SIG-M5 (cell line): ENCODE results near the gene NPDC1.

ENCODE experiments used
- DNase-seq: peaks from one replicate; lab custom pipeline; 2025; lab: John Stamatoyannopoulos, UW

Gene NPDC1, protein sequence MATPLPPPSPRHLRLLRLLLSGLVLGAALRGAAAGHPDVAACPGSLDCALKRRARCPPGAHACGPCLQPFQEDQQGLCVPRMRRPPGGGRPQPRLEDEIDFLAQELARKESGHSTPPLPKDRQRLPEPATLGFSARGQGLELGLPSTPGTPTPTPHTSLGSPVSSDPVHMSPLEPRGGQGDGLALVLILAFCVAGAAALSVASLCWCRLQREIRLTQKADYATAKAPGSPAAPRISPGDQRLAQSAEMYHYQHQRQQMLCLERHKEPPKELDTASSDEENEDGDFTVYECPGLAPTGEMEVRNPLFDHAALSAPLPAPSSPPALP

DNA sequence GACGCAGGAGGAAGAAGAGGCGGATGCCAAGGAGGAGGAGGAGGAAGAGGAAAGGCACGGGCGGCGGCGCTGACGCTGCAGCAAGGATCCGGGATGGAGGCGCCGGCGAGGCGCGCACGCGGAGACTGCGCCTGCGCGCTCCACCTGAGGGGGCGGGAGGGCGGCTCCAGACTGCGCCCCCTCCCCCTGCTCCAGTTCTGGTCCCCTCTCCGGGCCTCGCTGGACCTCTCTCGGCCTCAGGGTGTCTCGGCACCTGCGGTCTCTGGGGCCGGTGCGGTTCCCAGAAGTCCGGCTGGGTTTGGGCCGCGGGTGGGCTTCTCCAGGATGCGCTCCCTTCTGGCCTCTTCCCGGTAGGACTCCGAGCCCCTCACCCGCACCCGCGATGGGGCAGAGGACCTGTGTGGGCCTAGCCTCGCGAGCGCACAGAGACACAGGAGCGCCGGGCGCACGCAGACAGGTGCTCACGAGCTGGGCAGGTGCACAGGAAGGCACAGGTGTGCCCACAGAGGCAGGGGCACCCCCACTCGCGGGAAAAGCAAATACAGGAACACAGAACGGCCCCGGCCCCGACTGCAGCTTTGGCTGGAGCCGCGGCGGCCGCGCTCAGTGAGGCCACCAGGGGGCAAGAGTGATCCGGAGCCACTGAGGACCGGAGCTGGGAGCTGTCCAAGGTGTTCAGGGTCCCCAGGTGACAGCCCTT is at the start of gene NPDC1:
NPDC1 (minus strand) TSS at position 90 of the 700 bp plus-strand sequence. CDS start 188 bp downstream, outside the sequence.
- DNase-seq = no peak

DNA sequence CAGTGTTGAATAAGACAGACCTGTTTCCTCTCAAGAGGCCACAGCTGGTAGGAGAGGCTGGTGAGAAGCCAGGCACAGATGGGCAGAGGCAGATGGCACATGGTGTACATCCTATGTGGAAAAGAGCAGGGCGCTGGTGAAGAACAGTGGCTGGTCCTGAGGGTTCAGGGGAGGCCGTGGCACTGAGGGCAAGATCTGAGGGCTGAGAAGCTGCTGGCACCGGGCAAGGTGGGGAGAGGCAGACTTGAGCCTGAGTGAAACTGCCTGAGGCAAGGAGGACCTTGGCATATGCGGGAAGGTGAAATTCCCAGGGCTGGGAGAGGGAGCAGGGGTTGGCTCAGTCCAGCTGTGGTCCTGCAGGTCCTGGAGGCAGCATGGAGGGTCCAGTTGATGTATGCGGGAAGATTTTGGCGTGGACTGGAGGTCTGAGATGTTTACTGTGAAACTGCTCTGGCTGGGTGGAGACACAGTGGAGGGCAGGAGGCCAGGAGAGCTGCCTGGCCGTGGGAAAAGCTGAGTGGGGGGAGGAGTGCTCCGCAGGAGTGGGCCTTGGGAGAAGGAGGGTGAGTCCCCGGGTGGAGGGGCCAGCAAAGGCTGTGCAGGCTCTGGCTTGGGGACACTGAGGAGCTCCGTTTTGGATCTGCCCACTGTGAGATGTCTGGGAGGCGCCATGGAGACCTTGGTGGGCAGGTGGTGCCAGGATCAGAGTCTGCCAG is 43.4 kb upstream of the NPDC1 start:
- DNase-seq = no peak

DNA sequence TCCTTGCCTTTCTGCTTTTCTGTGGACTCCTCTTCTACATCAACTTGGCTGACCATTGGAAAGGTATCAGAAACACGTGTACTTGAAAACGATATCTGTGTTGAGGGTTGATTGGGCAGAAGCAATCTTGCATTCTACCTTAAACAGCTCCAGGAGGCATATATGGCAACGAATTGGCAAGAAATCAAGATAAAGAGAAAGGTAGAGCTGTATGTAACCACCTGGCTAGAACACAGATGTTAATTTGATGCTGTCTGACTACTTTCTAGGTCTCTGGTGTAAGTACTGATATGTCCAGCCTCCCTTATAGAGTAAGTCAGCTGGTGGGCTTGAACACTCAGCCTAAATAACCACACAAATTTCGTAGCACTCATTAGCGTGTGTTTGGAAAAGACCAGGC is 42.1 kb upstream of the NPDC1 start:
- no peak for DNase-seq

DNA sequence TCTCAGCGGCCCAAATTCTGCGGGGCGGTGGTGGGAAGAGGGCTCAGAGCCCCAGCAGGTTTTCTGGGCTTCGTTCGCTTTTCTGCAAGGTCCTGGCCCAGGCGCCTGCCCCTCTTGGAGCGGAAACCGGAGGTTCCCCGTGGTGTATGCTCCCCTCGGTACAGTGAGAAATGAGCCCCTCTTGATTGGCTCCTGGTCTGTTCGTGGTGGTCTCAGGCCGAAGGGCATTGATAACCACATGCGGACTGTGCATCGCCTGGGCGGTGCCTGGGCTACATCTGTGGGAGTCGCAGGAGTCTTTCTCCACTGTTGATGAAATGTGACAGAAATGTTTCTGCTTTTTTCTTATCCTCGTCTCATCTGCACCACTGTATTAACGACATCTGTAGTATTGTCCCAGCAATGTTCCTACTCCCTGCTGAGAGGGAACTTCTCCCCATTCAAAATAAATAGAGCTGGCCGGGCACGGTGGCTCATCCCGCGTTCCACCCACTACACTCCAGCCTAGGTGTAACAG is 41.5 kb upstream of the NPDC1 start:
- no peak for DNase-seq

DNA sequence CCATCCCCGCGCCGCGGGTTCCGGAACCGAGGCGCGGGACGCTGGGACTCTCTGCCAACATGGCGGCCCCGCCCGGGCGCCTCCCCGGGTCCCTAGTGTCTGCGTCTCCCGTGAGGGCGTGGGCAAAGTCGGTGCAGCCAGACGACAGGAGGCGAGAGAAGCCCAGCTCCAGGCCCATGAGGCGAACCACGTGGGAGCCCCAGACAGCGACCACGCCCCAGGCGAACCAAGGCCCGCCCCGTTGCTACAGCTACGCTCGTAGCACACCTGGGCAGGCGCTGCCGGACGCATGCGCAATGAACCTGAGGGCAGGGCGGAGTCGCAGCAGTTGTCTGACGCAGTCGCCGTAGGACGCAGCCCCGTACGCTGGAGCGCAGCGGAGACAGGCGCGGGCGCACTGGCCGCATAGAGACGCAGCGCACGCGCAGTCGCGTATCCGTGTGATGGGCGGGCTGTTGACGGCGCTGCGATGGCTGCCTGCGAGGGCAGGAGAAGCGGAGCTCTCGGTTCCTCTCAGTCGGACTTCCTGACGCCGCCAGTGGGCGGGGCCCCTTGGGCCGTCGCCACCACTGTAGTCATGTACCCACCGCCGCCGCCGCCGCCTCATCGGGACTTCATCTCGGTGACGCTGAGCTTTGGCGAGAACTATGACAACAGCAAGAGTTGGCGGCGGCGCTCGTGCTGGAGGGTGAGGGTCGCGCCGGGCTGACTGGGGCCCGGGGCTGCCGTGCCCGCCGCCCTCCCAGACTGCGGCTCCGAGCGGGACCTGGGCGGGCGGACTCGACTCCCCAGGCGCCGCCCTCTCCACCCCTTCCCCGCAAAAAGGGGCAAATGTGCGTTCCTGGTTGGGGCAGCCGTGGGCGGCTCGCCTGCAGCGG is 40.8 kb upstream of the NPDC1 start, which contains the start of gene MAN1B1:
MAN1B1 (plus strand) TSS at position 455 of the 878 bp plus-strand sequence; CDS start at position 470, 15 bp downstream.
- DNase-seq = peak; percentile 81

DNA sequence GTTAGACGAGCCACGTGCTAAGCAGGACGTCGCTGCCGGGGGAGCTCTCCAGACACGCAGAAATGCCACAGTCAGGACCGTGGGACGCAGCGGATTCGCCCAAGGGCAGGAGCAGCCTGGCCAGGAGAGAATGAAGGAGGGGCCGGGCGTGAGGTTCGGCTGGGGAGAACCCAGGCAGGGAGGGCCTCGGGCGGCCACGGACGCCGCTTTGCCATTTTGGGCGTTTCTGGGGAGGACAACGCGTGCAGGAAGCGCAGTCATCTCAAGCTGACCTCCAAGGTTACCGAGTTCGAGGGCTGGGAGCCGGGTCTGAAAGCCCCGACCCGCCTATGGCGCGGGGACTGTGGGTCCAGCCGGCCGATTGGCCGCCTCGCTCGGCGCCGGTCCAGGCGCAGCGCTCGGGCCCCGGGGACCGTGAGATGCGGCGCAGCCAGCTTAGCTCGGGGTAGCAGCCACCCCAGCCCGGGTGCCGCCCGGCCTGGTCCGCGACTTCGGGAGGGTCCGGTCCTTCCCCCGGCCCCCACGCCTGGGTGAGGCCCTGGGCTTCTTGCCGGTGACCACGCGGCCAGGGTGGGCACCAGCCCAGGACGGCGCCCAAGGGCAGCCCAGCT is 40.0 kb upstream of the NPDC1 start:
- no peak for DNase-seq

DNA sequence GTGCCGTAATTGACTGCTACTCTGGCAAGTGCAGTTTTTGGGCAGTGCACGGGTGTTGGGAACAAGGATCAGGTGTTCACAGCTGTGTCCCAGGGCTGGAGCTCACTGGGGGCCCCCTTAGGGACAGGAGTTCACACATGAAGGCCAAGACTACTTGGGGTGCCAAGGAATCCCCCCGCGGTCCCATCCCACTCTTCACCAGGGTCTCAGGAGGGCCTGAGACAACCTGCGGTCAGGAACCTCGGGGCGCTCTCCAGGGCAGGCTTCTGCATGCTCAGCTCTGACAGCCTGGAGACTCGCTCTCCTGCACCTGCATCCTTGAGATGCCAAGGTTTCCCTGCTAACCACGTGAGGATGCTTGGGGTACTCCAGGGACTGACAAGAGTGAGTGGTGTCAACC is 38.5 kb upstream of the NPDC1 start:
- no peak for DNase-seq

DNA sequence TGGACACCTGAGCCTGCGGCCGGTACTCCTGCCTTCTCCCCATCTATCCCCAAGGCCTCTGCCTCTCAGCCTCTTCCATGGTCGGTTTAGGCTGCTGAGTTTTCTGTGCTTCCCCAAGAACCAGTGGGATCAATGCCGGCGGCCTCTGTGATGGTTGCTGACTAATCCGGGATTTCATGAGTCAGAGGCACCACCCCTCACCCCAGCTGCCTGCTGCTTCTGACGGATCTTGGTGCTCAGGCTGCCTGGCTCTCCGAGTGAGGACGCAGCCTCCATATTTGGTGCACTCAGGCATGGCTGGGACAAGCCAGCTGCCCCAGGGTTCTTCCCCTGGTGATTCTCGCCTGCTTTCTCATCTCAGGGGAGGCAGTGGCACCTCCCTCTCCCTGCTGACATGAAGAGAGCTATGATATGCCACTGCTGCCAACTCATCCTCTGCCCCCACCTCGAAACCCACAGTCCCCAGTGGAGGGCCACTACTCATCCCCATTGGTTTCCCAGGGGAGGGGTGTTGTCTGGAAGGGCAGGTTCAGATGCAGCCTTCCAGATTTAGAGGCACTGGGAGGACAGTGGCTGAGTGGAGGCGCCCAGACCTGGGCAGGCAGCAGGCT is 37.5 kb upstream of the NPDC1 start:
- no peak for DNase-seq

DNA sequence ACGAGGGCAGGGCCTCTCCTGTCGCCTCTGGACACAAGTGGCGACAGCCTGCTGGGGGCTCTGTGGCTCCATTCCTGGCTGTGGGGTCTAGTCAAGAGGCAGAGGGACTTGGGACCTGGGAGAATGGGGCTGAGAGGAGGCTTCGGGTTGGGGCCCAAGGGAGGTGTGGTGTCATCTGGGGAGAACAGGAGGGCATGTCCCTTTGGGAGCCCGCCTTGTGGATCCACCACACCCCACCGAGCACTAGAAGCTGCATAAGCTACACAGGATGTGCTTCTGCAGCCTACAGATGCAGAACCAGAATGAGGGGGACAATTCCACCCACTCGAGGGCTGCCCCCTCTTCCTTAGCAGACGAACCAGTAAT is 36.9 kb upstream of the NPDC1 start:
- DNase-seq = no peak

DNA sequence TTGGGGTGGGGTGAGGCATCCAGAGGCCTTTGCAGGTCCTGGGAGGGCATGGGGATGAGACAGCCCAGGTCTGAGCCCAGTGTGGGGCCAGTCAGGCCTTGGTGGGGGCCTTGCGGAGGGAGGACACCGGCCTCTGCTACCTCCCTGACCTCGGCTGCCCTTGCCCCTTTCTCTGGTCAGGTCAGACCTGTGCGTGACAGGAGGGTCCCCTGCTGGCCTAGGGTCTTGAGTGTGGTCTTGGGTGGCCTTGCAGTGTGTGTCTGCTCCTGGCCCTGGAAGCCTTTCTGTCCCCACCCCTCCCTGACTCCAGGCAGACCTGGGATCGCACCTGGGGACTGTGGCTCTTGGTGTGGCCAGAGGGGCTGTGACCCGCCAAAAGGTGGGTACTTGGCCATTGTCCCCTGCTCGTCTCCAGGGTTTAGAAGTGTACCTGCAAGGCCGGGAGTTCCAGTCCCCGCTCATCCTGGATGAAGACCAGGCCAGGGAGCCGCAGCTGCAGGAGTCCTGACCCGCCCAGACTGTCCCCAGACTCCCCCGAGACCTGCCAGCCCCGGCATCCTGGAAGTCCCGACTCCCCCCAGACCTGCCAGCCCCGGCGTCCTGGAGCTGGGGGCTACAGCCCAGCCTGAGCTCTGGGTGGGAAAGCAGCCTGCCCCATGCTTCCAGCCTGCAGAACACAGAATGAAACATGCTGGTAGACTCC is 36.4 kb upstream of the NPDC1 start:
- DNase-seq = no peak

DNA sequence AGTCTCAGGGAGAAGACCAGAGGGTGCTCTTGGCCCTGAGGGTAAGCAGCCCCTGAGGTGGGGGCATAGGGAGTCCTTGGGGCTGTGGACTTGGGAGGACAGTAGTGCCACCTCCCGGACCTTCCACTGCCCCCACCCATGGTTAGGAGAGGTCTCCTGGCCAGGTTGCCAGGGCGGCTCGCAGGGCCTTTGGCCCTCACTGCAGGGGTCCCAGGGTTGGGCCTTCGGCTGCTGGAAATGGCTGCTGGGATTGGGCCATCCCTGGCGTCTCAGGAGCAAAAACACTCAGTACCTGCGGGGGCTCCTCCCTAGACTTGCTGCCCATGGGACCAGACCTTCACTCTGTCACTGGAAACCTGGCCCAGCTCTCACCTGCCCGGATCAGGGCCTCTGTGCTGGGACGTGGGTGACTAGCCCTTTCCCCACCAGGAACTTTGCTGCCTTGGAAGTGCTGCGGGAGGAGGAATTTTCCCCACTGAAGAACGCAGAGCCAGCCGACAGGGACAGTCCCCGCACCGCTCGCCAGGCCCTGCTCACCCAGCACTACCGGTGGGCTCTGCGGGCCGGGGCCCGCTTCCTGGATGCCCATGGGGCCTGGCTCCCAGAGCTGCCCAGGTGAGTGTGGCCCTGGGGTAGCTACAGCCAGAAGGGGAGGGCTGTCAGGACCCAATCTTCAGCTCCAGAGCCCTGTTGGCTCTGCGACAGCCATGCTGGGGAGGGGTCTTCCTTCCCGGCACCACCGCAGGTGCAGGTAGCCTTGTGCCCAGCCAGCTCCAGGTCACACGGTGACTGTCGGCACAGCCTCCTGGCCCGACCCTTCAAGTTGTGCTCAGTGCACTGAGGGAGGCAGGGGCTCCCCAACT is 34.5 kb upstream of the NPDC1 start:
- DNase-seq = no peak

DNA sequence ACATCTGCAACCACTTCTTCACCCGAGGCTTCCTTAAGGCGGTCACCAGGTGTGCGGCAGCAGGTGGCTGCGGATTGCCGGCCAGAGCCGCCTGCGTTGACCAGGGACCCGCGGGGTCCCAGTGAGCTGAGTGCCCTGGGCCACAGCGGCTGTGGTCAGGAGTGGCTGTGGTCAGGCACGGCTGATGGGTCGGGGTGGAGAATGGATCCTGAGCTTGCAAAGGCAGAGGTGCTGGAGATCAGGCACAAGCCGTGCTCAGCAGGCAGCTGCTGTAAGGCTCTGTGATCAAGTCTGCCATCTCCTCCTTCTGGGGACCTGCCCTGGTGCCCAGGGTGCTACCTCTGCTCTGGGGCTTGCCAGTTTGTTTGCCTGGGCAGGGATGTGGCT is 33.4 kb upstream of the NPDC1 start:
- DNase-seq = no peak

DNA sequence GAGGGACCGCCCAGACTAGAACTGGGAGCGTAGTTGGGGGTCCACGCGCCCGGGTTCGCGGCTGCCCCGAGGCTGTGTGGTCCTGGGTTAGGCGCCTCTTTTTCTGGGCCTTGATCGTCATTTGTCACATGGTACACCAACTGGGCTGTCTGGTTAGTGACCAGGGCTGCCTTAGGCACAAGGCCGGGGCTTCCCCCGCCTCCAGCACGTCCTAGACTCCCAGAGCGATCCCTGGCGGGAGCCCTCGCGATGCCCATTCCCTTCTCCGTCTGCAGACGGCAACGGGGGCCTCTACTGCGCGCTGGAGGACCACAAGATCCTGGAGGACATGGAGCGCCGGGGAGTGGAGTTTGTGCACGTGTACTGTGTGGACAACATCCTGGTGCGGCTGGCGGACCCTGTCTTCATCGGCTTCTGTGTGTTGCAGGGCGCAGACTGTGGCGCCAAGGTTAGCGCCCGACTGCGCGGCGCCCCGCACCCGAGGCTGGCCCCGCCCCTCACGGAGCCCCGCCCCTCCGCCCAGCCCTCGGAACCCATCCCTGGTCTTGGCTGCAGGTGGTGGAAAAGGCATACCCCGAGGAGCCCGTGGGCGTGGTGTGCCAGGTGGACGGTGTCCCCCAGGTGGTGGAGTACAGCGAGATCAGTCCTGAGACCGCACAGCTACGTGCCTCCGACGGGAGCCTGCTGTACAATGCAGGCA is 32.9 kb upstream of the NPDC1 start:
- DNase-seq = no peak

DNA sequence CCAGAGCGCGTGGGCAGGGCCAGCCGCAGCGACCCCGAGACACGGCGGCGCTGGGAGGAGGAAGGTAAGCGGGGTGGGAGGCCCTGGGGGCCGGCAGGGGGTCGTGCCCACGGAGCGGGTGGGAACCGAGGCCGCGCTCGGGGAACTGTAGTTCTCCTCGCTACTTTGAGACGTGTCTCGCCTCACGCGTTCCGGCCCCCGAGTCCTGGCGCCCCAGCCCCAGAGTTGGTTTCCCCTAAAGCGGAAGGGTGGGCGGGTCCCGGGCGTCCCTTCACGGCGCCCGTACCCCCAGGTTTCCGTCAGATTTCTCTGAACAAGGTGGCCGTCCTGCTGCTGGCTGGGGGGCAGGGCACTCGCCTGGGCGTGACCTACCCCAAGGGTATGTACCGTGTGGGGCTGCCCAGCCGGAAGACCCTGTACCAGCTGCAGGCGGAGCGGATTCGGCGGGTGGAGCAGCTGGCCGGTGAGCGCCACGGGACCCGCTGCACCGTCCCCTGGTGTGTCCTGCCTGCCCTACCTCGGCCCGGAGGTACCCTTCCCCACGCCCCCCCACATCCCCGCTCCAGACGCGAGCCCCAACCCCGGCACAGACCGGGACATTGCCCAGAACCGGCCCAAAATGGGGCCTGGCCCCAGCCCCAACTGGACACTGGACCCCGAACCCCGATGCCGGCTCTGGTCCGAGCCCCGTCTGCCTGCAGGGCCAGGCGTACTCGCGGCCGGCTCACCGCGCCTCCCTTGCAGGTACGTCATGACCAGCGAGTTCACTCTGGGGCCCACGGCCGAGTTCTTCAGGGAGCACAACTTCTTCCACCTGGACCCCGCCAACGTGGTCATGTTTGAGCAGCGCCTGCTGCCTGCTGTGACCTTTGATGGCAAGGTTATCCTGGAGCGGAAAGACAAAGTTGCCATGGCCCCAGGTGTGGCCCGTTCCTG is 32.0 kb upstream of the NPDC1 start:
- DNase-seq = no peak

DNA sequence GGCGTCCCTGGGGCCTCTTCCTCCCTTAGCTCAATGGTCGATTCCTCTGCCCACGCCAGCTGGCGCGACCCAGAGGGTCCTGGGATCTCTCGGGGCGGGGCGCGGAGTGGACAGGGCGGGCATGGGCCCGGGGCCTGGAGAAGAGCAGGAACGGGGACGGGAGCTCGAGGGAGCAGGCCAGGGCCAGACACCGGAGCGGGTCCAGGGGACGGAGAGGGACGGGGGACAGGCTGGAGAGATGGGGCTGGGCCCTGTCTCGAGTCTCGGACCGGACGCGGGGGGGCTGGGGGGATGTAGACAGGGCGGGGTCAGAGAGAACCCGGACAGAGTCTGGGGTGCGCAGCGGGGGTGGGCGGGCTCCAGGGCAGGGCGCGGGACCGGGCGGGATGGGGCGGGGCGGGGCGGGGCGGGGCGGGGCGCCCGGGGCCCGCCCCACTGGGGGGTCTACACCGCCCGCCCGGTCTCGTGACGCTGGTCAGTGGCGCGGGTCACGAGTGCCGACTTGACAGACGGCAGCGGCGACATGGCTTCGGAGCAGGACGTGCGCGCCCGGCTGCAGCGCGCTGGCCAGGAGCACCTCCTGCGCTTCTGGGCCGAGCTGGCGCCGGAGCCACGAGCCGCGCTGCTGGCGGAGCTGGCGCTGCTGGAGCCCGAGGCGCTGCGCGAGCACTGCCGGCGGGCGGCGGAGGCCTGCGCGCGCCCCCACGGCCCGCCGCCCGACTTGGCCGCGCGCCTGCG is 31.2 kb upstream of the NPDC1 start, which contains the start of gene UAP1L1:
UAP1L1 (plus strand) TSS at position 508 of the 738 bp plus-strand sequence; CDS start at position 524, 16 bp downstream.
- no peak for DNase-seq

DNA sequence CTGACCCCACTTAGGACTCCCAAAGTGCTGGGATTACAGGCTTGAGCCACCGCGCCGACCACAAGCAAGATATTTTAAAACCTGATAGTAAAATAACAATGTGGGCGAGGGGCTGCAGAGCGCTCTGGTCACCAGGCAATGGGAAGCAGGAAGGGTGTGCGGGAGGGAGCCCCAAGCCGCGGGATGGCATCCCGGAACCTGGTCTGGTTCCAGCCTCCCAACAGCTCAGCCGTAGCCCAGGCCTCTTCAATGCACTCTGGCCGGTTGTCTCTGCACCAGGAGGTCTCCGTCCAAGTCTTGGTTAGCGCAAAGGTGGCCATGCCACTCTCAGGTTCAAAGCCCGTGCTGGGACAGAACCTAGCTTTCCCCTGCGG is 30.6 kb upstream of the NPDC1 start:
- DNase-seq = no peak
